ENCODE data around the gene PLEKHB2. TPM values are rescaled to one million over a fixed set of nuclear protein-coding genes. Genes with fewer than 3 reads are reported as not detected.

The PLEKHB2 gene
- total RNA-seq, 2 donors from 2014 or later = 77.1 to 107 TPM

DNA sequence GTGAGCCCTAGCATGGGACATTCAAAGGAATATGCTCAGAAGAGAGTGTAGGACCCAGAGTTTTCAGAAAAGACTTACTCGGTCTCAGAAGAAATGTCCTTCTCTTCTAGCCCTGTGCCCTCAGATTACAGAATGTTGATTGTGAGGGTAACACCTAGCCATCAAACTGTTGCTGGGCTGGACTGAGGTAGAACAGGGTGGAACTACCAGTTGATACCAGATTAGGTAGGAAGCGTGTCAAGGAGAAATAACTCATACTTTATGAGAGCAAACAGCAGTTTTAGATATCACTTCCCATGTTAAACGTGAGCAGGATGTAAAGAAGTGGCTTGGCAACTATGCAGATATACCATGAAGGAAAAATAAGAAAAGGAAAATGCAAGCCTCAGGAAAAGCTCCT, 22.8 kb downstream of the PLEKHB2 start:
- TF ChIP-seq POLR2A (IDR thresholded peaks at IDR 0.05) = no peak
- no peak for TF ChIP-seq POLR2AphosphoS5 (IDR thresholded peaks at IDR 0.05)
- no peak for TF ChIP-seq CTCF (IDR thresholded peaks at IDR 0.05)
- DNase-seq (ENCODE audit: low spot score) = no peak
- H3K27ac ChIP-seq = no peak overlapping the region
- H3K27me3 ChIP-seq (replicated peaks; ENCODE audit: insufficient read depth) = no peaks in the 10 kb centered on the region
- intact Hi-C loops (cut with DNase I) = no loop called here
- H3K4me3 ChIP-seq = no peak overlapping the region
- WGBS = 90% methylated on average over 3 of the region's 3 CpGs
- peaks cover 5% of the 10 kb centered on the region for H3K4me1 ChIP-seq (replicated peaks)
- H3K9me3 ChIP-seq = no peaks in the 10 kb centered on the region
- H3K36me3 ChIP-seq = peaks cover 0 to 5% of the 10 kb centered on the region in 2 donors

DNA sequence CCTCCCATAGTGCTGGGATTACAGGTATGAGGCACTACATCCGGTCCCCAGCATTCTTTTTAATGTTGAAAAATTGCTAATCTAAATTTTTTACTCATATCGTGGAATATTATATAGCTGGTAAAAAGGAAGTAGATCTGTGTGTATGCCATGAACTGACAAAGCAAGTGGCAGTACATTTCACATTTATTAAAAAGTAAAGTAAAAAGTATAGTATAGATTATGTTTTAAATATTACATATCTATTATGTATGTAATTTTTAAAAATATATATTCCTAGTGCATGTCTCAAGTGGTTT, 25.1 kb downstream of the PLEKHB2 start:
- no peak for DNase-seq (ENCODE audit: low spot score)
- no peak for TF ChIP-seq CTCF (IDR thresholded peaks at IDR 0.05)
- no peak for TF ChIP-seq POLR2AphosphoS5 (IDR thresholded peaks at IDR 0.05)
- TF ChIP-seq POLR2A (IDR thresholded peaks at IDR 0.05) = no peak
- 96% methylated on average over 2 of the region's 2 CpGs for WGBS
- intact Hi-C loops (cut with DNase I) = no loop called here
- Histone ChIP-seq H3K9me3 (no peaks in the 10 kb centered on the region), H3K4me3 (no peak overlapping the region), H3K27me3 (replicated peaks; ENCODE audit: insufficient read depth) (no peaks in the 10 kb centered on the region), H3K27ac (no peak overlapping the region), H3K36me3 (peaks cover 0 to 5% of the 10 kb centered on the region in 2 donors), H3K4me1 (replicated peaks) (peaks cover 3% of the 10 kb centered on the region)

GRCh38 chr2:131132729-131133128, 27.6 kb downstream of the PLEKHB2 start:
- Histone ChIP-seq H3K4me3 (no peak overlapping the region), H3K27me3 (replicated peaks; ENCODE audit: insufficient read depth) (no peaks in the 10 kb centered on the region), H3K36me3 (peaks cover 0 to 5% of the 10 kb centered on the region in 2 donors), H3K9me3 (no peaks in the 10 kb centered on the region), H3K27ac (no peak overlapping the region), H3K4me1 (replicated peaks) (no peaks in the 10 kb centered on the region)
- WGBS = 93% methylated on average over 8 of the region's 8 CpGs
- intact Hi-C loops (cut with DNase I) = no loop called here
- TF ChIP-seq CTCF (IDR thresholded peaks at IDR 0.05) (no peak), POLR2A (IDR thresholded peaks at IDR 0.05) (no peak), POLR2AphosphoS5 (IDR thresholded peaks at IDR 0.05) (no peak)
- no peak for DNase-seq (ENCODE audit: low spot score)

DNA sequence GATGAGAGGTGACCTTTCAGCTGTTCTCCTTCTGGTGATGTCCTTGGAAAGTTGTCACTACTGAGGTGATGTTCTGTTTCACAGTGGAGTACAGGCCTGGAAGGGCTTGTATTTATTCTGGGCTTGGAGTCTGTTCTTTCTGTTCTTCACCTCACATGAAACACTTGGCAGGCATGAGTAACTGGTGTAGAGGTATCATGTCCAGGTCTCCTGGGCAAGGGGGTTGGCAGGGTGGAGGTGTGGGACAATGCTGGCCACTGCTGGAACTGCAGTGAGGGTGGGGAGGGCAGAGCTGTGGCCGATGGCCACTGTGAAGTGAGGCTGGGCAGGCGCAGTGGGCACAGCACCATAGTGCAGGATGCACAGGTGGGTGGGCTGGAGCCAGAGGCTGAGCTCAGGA, 35.4 kb downstream of the PLEKHB2 start:
- intact Hi-C loops (cut with DNase I) = no loop called here
- Histone ChIP-seq H3K36me3 (no peaks in the 10 kb centered on the region), H3K4me3 (no peak overlapping the region), H3K9me3 (no peaks in the 10 kb centered on the region), H3K4me1 (replicated peaks) (no peaks in the 10 kb centered on the region), H3K27me3 (replicated peaks; ENCODE audit: insufficient read depth) (no peaks in the 10 kb centered on the region), H3K27ac (no peak overlapping the region)
- no peak for DNase-seq (ENCODE audit: low spot score)
- TF ChIP-seq POLR2A (IDR thresholded peaks at IDR 0.05) = no peak
- no peak for TF ChIP-seq POLR2AphosphoS5 (IDR thresholded peaks at IDR 0.05)
- TF ChIP-seq CTCF (IDR thresholded peaks at IDR 0.05) = no peak
- 98% methylated on average over 2 of the region's 2 CpGs for WGBS

DNA sequence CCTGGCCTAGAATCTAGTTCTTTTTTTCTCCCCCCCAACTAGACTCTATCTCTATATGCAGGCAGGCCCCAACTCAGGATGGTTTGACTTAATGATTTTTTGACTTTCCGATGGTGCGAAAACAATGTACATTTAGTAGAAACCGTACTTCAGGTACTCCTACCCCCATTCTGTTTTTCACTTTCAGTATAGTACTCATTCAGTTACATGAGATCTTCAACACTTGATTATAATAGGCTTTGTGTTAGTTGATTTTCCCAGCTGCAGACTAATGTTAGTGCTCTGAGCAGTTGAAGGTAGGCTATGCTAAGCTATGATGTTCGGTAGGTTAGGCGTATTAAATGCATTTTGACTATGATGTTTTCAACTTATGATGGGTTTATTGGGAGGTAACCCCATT, 37.7 kb downstream of the PLEKHB2 start:
- 92% methylated on average over 5 of the region's 5 CpGs for WGBS
- H3K27me3 ChIP-seq (replicated peaks; ENCODE audit: insufficient read depth) = no peaks in the 10 kb centered on the region
- H3K27ac ChIP-seq = no peak overlapping the region
- no peaks in the 10 kb centered on the region for H3K36me3 ChIP-seq
- no peak for TF ChIP-seq POLR2AphosphoS5 (IDR thresholded peaks at IDR 0.05)
- intact Hi-C loops (cut with DNase I) = no loop called here
- no peaks in the 10 kb centered on the region for H3K4me1 ChIP-seq (replicated peaks)
- no peaks in the 10 kb centered on the region for H3K9me3 ChIP-seq
- DNase-seq (ENCODE audit: low spot score) = no peak
- H3K4me3 ChIP-seq = no peak overlapping the region
